Measurements from ENCODE around the gene MANSC1.
A peak's percentile ranks its signal among the peaks of the same experiment; 100 is the strongest.

The MANSC1 gene

GRCh38 chr12:12365446-12365802 lies 15.4 kb upstream of the MANSC1 start:
- DNase-seq (ENCODE audit: low read depth in 2 of 2): no peak
- H3K4me3 ChIP-seq (replicated peaks in 1 of 2; ENCODE audit: low read depth in 2 of 2, low read length in 2 of 2): no peak overlapping the region
- TF ChIP-seq CTCF (IDR thresholded peaks at IDR 0.05; ENCODE audit: low read depth, low read length): no peak

- no peak overlapping the region for H3K4me3 ChIP-seq (replicated peaks in 1 of 2; ENCODE audit: low read depth in 2 of 2, low read length in 2 of 2)
- TF ChIP-seq CTCF (IDR thresholded peaks at IDR 0.05; ENCODE audit: low read depth, low read length): no peak
- no peak for DNase-seq (ENCODE audit: low read depth in 2 of 2)
These were observed 14.9 kb upstream of the MANSC1 start for GRCh38 chr12:12364787-12365445.

- TF ChIP-seq CTCF (IDR thresholded peaks at IDR 0.05; ENCODE audit: low read depth, low read length): no peak
- peak overlapping the region in 1 of 2 donors; percentile 5 for H3K4me3 ChIP-seq (replicated peaks in 1 of 2; ENCODE audit: low read depth in 2 of 2, low read length in 2 of 2)
These were observed 8.5 kb upstream of the MANSC1 start for GRCh38 chr12:12358528-12358927.

GRCh38 chr12:12357719-12358461 lies 7.8 kb upstream of the MANSC1 start:
- H3K4me3 ChIP-seq (replicated peaks in 1 of 2; ENCODE audit: low read depth in 2 of 2, low read length in 2 of 2): peak overlapping the region; percentile 72 to 93
- peak in 1 of 2 donors; percentile 3 for DNase-seq (ENCODE audit: low read depth in 2 of 2)
- no peak for TF ChIP-seq CTCF (IDR thresholded peaks at IDR 0.05; ENCODE audit: low read depth, low read length)

More at GRCh38 chr12:12358528-12358927, 8.5 kb upstream of the MANSC1 start:
- no peak for DNase-seq (ENCODE audit: low read depth in 2 of 2)

GRCh38 chr12:12356896-12357718 lies 7.1 kb upstream of the MANSC1 start, which contains the start of gene BORCS5:
BORCS5 (plus strand) TSS chr12:12357078; CDS start chr12:12357452, 374 bp downstream.
- peak; percentile 92 to 94 for DNase-seq (ENCODE audit: low read depth in 2 of 2)
- TF ChIP-seq CTCF (IDR thresholded peaks at IDR 0.05; ENCODE audit: low read depth, low read length): peak; percentile 19
- H3K4me3 ChIP-seq (replicated peaks in 1 of 2; ENCODE audit: low read depth in 2 of 2, low read length in 2 of 2): peak within 1 kb of the TSS; percentile 72 to 93

DNA sequence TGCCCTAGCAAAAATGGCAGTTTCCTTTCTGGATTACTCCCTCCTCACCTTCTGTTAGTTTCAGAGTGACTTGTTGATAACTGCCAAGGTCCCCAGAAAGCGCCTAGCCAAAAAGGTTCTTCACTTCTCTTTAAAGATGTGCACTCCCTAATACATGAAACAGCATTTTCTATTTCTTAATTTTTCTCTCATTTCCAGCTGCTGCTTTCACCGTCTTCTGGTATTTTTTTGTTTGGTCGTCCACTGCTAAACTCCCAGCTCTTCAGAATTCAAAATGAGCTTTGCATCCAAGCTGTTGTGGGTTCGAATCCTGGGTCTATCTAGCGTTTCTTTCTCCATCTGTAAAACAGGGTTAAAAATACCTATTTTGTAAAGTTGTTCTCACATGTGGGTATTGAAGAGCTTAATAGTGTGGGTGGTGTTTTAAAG lies 6.4 kb upstream of the MANSC1 start:
- H3K4me3 ChIP-seq (replicated peaks in 1 of 2; ENCODE audit: low read depth in 2 of 2, low read length in 2 of 2): peak overlapping the region; percentile 72 to 93
- TF ChIP-seq CTCF (IDR thresholded peaks at IDR 0.05; ENCODE audit: low read depth, low read length): no peak
- no peak for DNase-seq (ENCODE audit: low read depth in 2 of 2)

All from cardiac fibroblast (primary cell).